ENCODE measurements around the gene FAM216B.

FAM216B gene

GRCh38 chr13:42781352-42781751, at the start of gene FAM216B:
FAM216B (plus strand) TSS chr13:42781584; CDS start chr13:42784068, 2,484 bp downstream.
- Histone ChIP-seq H3K79me2 (ENCODE audit: insufficient read depth, low read length) (no peaks in the 10 kb centered on the region), H4K20me1 (ENCODE audit: low read depth, low read length) (no peaks in the 10 kb centered on the region), H3K27me3 (ENCODE audit: low read length) (no peaks in the 10 kb centered on the region), H3K27ac (ENCODE audit: low read depth, low read length) (no peak within 1 kb of the TSS), H3K4me2 (ENCODE audit: low read depth, low read length, poor library complexity, severe bottlenecking) (no peak within 1 kb of the TSS), H3K9me2 (replicated peaks; ENCODE audit: insufficient read depth, low read length) (no peaks in the 10 kb centered on the region), H2AFZ (ENCODE audit: low read depth, low read length, severe bottlenecking) (no peak within 1 kb of the TSS), H3F3A (ENCODE audit: insufficient read depth) (no peaks in the 10 kb centered on the region), H3K9me3 (ENCODE audit: insufficient read depth, low read length) (no peaks in the 10 kb centered on the region), H3K36me3 (ENCODE audit: low read length) (no peaks in the 10 kb centered on the region), H3K4me3 (ENCODE audit: insufficient read depth, low read length, poor library complexity, severe bottlenecking) (no peak within 1 kb of the TSS), H3K9ac (ENCODE audit: low read length) (no peak within 1 kb of the TSS)
- TF ChIP-seq CTCF (IDR thresholded peaks at IDR 0.05; ENCODE audit: insufficient read depth, low read length, poor library complexity, severe bottlenecking) (no peak), EZH2phosphoT487 (conservative IDR thresholded peaks at IDR 0.05; ENCODE audit: low read length) (no peak)

GRCh38 chr13:42732073-42732472, 49.3 kb upstream of the FAM216B start:
- Histone ChIP-seq H3K4me3 (ENCODE audit: insufficient read depth, low read length, poor library complexity, severe bottlenecking) (no peak overlapping the region), H3F3A (ENCODE audit: insufficient read depth) (no peaks in the 10 kb centered on the region), H3K27me3 (ENCODE audit: low read length) (no peaks in the 10 kb centered on the region), H3K27ac (ENCODE audit: low read depth, low read length) (no peak overlapping the region), H3K9me3 (ENCODE audit: insufficient read depth, low read length) (no peaks in the 10 kb centered on the region), H3K36me3 (ENCODE audit: low read length) (no peaks in the 10 kb centered on the region), H3K9me2 (replicated peaks; ENCODE audit: insufficient read depth, low read length) (0 out of 2 replicates have a peak, but pooled peaks cover 3% of the 10 kb centered on the region), H3K4me2 (ENCODE audit: low read depth, low read length, poor library complexity, severe bottlenecking) (no peak overlapping the region), H2AFZ (ENCODE audit: low read depth, low read length, severe bottlenecking) (no peak overlapping the region), H3K79me2 (ENCODE audit: insufficient read depth, low read length) (no peaks in the 10 kb centered on the region), H4K20me1 (ENCODE audit: low read depth, low read length) (no peaks in the 10 kb centered on the region), H3K9ac (ENCODE audit: low read length) (no peak overlapping the region)
- TF ChIP-seq EZH2phosphoT487 (conservative IDR thresholded peaks at IDR 0.05; ENCODE audit: low read length) (no peak), CTCF (IDR thresholded peaks at IDR 0.05; ENCODE audit: insufficient read depth, low read length, poor library complexity, severe bottlenecking) (no peak)

- Histone ChIP-seq H3K4me3 (ENCODE audit: insufficient read depth, low read length, poor library complexity, severe bottlenecking) (no peak overlapping the region), H2AFZ (ENCODE audit: low read depth, low read length, severe bottlenecking) (no peak overlapping the region), H3K9ac (ENCODE audit: low read length) (no peak overlapping the region), H3K27me3 (ENCODE audit: low read length) (no peaks in the 10 kb centered on the region), H3K36me3 (ENCODE audit: low read length) (no peaks in the 10 kb centered on the region), H3K27ac (ENCODE audit: low read depth, low read length) (no peak overlapping the region), H3K4me2 (ENCODE audit: low read depth, low read length, poor library complexity, severe bottlenecking) (no peak overlapping the region), H4K20me1 (ENCODE audit: low read depth, low read length) (no peaks in the 10 kb centered on the region), H3F3A (ENCODE audit: insufficient read depth) (no peaks in the 10 kb centered on the region), H3K79me2 (ENCODE audit: insufficient read depth, low read length) (no peaks in the 10 kb centered on the region), H3K9me2 (replicated peaks; ENCODE audit: insufficient read depth, low read length) (0 out of 2 replicates have a peak, but pooled peaks cover 3% of the 10 kb centered on the region), H3K9me3 (ENCODE audit: insufficient read depth, low read length) (no peaks in the 10 kb centered on the region)
- TF ChIP-seq CTCF (IDR thresholded peaks at IDR 0.05; ENCODE audit: insufficient read depth, low read length, poor library complexity, severe bottlenecking) (no peak), EZH2phosphoT487 (conservative IDR thresholded peaks at IDR 0.05; ENCODE audit: low read length) (no peak)
These were observed 48.3 kb upstream of the FAM216B start for GRCh38 chr13:42733046-42733445.
